GM08714 (cell line): ENCODE measurements around the gene SEC14L1.

Source experiments
- H3K4me3 ChIP-seq: fragments of 200-500 bp; sonication (Bioruptor generic); 2 replicates; pipeline ENCODE4 v1.5.1; 2014; ENCODE audit warnings: mild to moderate bottlenecking, low read length, inconsistent platforms
- ZNF274 ChIP-seq: IDR thresholded peaks from 2 replicates; pipeline ENCODE4 v1.6.1; 2012; ENCODE audit warnings: mild to moderate bottlenecking, low read depth, low read length

SEC14L1 gene

GRCh38 chr17:77227461-77228240 is 86.9 kb downstream of the SEC14L1 start:
- H3K4me3 ChIP-seq: no peak overlapping the region
- no peak for TF ChIP-seq ZNF274

- TF ChIP-seq ZNF274: no peak
- no peak overlapping the region for H3K4me3 ChIP-seq
These were observed 87.5 kb downstream of the SEC14L1 start for GRCh38 chr17:77228241-77228752.

GRCh38 chr17:77228816-77229215 is 88.0 kb downstream of the SEC14L1 start:
- no peak overlapping the region for H3K4me3 ChIP-seq
- no peak for TF ChIP-seq ZNF274

- no peak overlapping the region for H3K4me3 ChIP-seq
- TF ChIP-seq ZNF274: no peak
These were observed 89.1 kb downstream of the SEC14L1 start for GRCh38 chr17:77229786-77230435.

- no peak overlapping the region for H3K4me3 ChIP-seq
- no peak for TF ChIP-seq ZNF274
These were observed 89.7 kb downstream of the SEC14L1 start for GRCh38 chr17:77230436-77230830.

GRCh38 chr17:77231076-77231871 is 90.5 kb downstream of the SEC14L1 start:
- TF ChIP-seq ZNF274: no peak

GRCh38 chr17:77233127-77233526 is 92.4 kb downstream of the SEC14L1 start:
- TF ChIP-seq ZNF274: no peak
- H3K4me3 ChIP-seq: no peak overlapping the region

More at GRCh38 chr17:77231076-77231871, 90.5 kb downstream of the SEC14L1 start:
- H3K4me3 ChIP-seq: no peak overlapping the region

GRCh38 chr17:77233635-77234334 is 93.0 kb downstream of the SEC14L1 start:
- no peak for TF ChIP-seq ZNF274
- H3K4me3 ChIP-seq: no peak overlapping the region

GRCh38 chr17:77234695-77235094 is 93.9 kb downstream of the SEC14L1 start:
- TF ChIP-seq ZNF274: no peak
- no peak overlapping the region for H3K4me3 ChIP-seq

- peak overlapping the region; percentile 9; the same call in 1 of the 2 replicates for H3K4me3 ChIP-seq
- no peak for TF ChIP-seq ZNF274
These were observed 94.7 kb downstream of the SEC14L1 start for GRCh38 chr17:77235370-77235941.

GRCh38 chr17:77237232-77238008 is 96.7 kb downstream of the SEC14L1 start:
- no peak for TF ChIP-seq ZNF274
- no peak overlapping the region for H3K4me3 ChIP-seq

- no peak overlapping the region for H3K4me3 ChIP-seq
- no peak for TF ChIP-seq ZNF274
These were observed 100.2 kb downstream of the SEC14L1 start for GRCh38 chr17:77240976-77241375.
